KMS-11 (cell line): ENCODE data around the gene HOXA2.

Source experiments
- H2AFZ ChIP-seq: fragments of 200-600 bp; sonication (generic); 2 replicates; pipeline ENCODE4 v1.6.1; 2016; ENCODE audit warnings: antibody characterized with exemption, mixed run types, low read depth
- H3K27ac ChIP-seq: fragments of 200-600 bp; sonication (generic); 2 replicates; pipeline ENCODE4 v1.6.1; 2016; ENCODE audit warnings: mild to moderate bottlenecking, mixed run types
- H3K27me3 ChIP-seq: fragments of 200-600 bp; sonication (generic); 2 replicates; pipeline ENCODE4 v1.6.1; 2017; ENCODE audit warnings: mild to moderate bottlenecking, low read depth, mixed run types, moderate library complexity; ENCODE audit not compliant: insufficient read depth
- H3K36me3 ChIP-seq: fragments of 200-600 bp; sonication (generic); 2 replicates; pipeline ENCODE4 v1.6.1; 2017; ENCODE audit warnings: mild to moderate bottlenecking, mixed run types; ENCODE audit not compliant: insufficient read depth
- H3K4me1 ChIP-seq: fragments of 200-600 bp; sonication (generic); 2 replicates; pipeline ENCODE4 v1.6.1; 2016; ENCODE audit warnings: mild to moderate bottlenecking, low read depth, mixed run types; ENCODE audit not compliant: poor library complexity, severe bottlenecking
- H3K4me2 ChIP-seq: fragments of 200-600 bp; sonication (generic); 2 replicates; pipeline ENCODE4 v1.7.0; 2016; ENCODE audit warnings: mild to moderate bottlenecking, mixed run types
- H3K4me3 ChIP-seq: fragments of 200-600 bp; sonication (generic); IDR thresholded peaks from 2 replicates; pipeline ENCODE4 v1.6.1; 2017; ENCODE audit warnings: low read depth, low read length, mixed read lengths; ENCODE audit not compliant: insufficient read depth
- H3K79me2 ChIP-seq: fragments of 200-600 bp; sonication (generic); 2 replicates; pipeline ENCODE4 v1.6.1; 2016; ENCODE audit warnings: low read depth, mixed run types; ENCODE audit not compliant: insufficient read depth
- H3K9ac ChIP-seq: fragments of 200-600 bp; sonication (generic); 2 replicates; pipeline ENCODE4 v1.6.1; 2016; ENCODE audit warnings: mild to moderate bottlenecking, mixed run types
- H4K20me1 ChIP-seq: fragments of 200-600 bp; sonication (generic); 2 replicates; pipeline ENCODE4 v1.6.1; 2016; ENCODE audit warnings: mild to moderate bottlenecking, mixed run types; ENCODE audit not compliant: insufficient read depth
- TF ChIP-seq, protein P1 (sequence below): fragments of 200-600 bp; sonication (generic); conservative IDR thresholded peaks from 2 replicates; pipeline ENCODE4 v1.6.1; 2017; ENCODE audit warnings: low read depth, mild to moderate bottlenecking, antibody characterized with exemption, low read length, moderate library complexity, mixed read lengths

HOXA2 gene

DNA sequence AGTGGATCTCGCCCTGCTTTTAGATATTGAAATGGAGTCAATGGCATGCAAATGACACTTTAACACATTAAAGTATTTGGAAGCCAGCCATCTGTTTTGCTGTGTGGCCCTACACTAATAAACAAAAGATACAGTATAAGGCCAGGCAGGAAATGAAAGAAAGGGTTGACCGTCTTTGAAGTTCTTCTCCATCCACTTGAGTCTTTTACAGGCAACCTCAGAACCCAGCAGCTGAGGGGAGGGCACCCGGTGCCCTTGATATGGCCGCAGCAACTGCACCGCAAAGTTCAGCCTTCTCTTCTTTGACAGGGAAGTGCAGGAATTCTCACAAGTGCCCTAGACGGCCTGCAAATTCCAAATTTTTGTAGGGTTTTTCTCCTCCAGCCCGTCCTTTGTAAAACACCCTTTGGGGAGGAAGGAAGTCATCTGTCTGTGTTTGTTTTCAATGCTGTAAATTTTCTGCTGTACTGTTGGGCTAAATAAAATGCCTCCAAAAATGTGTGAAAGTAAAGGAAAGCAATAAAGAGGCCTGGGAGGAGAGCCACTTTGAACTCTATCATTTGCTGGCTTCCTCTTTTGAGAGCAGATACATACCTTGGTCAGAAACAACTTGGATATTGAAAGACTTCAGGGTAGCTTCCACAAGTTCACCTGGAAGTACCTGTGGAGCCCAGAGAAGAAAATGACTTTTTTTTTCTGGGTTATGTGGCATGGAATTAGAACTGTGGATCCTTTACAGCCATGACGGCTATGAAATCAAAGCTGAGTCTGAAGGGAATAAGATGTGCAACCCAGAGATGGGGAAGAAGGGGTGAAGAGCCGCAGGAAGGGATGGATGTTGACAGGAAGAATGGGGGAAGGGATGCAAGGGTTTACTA is 10.3 kb downstream of the HOXA2 start:
- Histone ChIP-seq H3K27me3 (no peaks in the 10 kb centered on the region), H3K4me1 (no peaks in the 10 kb centered on the region), H3K4me3 (no peak overlapping the region), H2AFZ (no peak overlapping the region), H3K36me3 (no peaks in the 10 kb centered on the region), H3K4me2 (no peak overlapping the region), H3K27ac (no peak overlapping the region), H3K79me2 (peaks cover 4% of the 10 kb centered on the region), H3K9ac (no peak overlapping the region), H4K20me1 (no peaks in the 10 kb centered on the region)
- TF ChIP-seq, protein P1, sequence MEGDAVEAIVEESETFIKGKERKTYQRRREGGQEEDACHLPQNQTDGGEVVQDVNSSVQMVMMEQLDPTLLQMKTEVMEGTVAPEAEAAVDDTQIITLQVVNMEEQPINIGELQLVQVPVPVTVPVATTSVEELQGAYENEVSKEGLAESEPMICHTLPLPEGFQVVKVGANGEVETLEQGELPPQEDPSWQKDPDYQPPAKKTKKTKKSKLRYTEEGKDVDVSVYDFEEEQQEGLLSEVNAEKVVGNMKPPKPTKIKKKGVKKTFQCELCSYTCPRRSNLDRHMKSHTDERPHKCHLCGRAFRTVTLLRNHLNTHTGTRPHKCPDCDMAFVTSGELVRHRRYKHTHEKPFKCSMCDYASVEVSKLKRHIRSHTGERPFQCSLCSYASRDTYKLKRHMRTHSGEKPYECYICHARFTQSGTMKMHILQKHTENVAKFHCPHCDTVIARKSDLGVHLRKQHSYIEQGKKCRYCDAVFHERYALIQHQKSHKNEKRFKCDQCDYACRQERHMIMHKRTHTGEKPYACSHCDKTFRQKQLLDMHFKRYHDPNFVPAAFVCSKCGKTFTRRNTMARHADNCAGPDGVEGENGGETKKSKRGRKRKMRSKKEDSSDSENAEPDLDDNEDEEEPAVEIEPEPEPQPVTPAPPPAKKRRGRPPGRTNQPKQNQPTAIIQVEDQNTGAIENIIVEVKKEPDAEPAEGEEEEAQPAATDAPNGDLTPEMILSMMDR, result no peak

DNA sequence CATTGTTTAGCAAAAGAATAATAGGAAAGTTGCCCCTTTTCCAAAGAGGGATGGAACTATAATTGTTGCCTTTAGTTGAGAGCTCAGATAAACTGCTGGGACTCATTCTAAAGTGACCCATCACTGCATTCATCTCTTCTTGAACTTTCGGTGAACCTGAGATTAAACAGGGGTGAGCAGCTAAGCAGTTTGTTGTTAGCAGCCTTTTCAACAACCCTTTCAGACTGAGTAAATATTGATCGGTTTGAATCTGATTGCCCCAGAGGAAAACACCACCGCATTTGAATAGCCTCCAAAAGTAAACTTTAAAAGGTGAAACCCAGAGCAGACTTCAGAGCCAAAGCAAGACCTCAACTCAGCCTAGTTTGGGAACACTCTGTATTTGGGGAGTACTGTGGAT is 11.4 kb downstream of the HOXA2 start:
- Histone ChIP-seq H3K36me3 (no peaks in the 10 kb centered on the region), H3K27me3 (no peaks in the 10 kb centered on the region), H3K4me2 (no peak overlapping the region), H3K4me3 (no peak overlapping the region), H3K4me1 (no peaks in the 10 kb centered on the region), H3K27ac (no peak overlapping the region), H3K9ac (no peak overlapping the region), H2AFZ (no peak overlapping the region), H3K79me2 (no peaks in the 10 kb centered on the region), H4K20me1 (no peaks in the 10 kb centered on the region)
- TF ChIP-seq, protein P1, result no peak

DNA sequence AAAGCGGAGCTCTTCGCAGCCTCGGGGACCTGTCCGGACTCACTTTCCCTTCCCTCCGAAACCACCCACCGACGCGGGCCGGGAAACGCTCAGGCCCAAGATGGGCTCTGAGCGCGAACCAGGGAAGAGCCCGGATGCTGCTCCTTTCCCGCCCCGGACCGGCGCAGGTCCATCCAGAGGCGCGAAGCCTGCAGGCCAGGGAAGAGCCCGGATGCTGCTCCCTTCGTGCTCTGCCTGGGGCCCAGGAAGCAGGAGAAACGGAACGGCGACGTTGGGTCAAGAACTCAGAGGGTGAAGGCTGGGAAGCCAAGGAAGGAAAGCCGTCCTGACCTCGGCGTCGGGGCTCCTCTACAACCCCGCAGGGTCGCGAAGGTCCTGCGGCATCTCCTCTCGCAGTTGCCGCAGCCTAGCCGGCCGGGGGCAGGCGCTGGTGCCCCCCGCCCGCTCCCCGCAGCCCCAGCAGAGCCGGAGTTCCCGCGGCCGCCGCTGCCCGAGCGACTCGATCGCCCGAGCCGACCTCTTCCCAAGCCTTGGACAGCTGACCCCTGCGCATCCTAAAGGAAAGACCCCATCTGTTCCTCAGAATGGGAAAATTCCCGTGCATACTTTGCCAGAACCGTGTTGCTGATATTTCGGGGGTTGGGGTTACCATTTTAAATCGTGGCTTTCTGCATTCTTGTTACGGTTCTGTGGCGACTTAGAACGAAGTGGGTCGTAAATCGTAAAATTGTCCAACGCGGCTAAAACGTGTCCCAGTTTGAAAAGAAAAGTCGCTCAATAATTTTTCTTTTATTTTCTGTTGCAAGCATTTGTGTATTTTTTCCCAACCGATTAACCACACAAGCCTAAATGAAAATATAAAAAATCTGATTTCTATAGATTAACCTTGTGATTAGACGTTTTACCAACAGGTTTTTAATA is 14.2 kb downstream of the HOXA2 start:
- Histone ChIP-seq H3K27ac (no peak overlapping the region), H3K4me1 (no peaks in the 10 kb centered on the region), H4K20me1 (no peaks in the 10 kb centered on the region), H3K4me3 (no peak overlapping the region), H3K4me2 (no peak overlapping the region), H3K9ac (no peak overlapping the region), H3K79me2 (no peaks in the 10 kb centered on the region), H3K27me3 (no peaks in the 10 kb centered on the region), H3K36me3 (no peaks in the 10 kb centered on the region), H2AFZ (no peak overlapping the region)
- TF ChIP-seq, protein P1, result no peak

DNA sequence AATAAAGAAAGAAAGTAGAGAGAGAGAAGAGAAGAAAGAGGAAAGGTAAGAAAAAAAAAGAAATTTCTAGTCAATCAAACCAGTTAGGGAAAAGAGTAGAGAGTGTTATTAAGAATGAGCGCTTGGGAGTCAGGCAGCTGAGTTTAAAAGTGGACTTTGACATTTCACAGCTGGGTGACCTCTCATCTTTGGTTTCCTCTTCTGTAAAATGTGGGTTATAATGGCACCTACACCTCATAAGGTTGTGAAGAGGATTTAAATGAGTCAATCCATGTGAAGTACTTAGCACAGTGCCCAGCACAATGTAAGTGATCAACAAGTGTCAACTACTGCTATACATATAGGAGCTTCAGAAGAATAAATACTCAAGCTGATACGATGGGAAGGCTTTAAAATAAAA is 18.8 kb downstream of the HOXA2 start:
- Histone ChIP-seq H3K4me3 (no peak overlapping the region), H3K9ac (no peak overlapping the region), H2AFZ (no peak overlapping the region), H3K4me1 (peaks cover 14% of the 10 kb centered on the region), H3K79me2 (no peaks in the 10 kb centered on the region), H3K27ac (no peak overlapping the region), H4K20me1 (no peaks in the 10 kb centered on the region), H3K36me3 (no peaks in the 10 kb centered on the region), H3K4me2 (no peak overlapping the region), H3K27me3 (no peaks in the 10 kb centered on the region)
- TF ChIP-seq, protein P1, result no peak
